Measurements from ENCODE around the gene DCK.
"Not testable (repeated sequence)": the region's sequence is repeated elsewhere in the genome, so short reads cannot be mapped to it uniquely, and the experiment has no call there.

GRCh38 chr4:71059573-71059972, 66.1 kb downstream of the DCK start:
- not testable (repeated sequence) for TF ChIP-seq POLR2AphosphoS5, POLR2A (IDR thresholded peaks at IDR 0.05)
